Endothelial cell of umbilical vein (primary cell): ENCODE measurements around the gene LAPTM4A. TPM values are rescaled to one million over a fixed set of nuclear protein-coding genes. Genes with fewer than 3 reads are reported as not detected.

Experiments
- BruUV-seq: library from RNA; stranded (reverse); fragments of 400-500 nt; replicated peaks from 2 replicates; lab custom pipeline; 2021; lab: Mats Ljungman, UMichigan
- CTCF ChIA-PET: fragments of 300-600, 350-600 bp; sonication (Branson Sonifier 250); formaldehyde crosslinking; loops from one replicate; lab custom pipeline; 2021; ENCODE audit warnings: antibody characterized with exemption, inconsistent platforms; lab: Charles Lee
- POLR2A ChIA-PET: fragments of 300-600, 350-600 bp; sonication (Branson Sonifier 250); formaldehyde crosslinking; loops from one replicate; lab custom pipeline; 2021; ENCODE audit warnings: antibody characterized with exemption, inconsistent platforms; lab: Charles Lee
- DNase-seq: peaks from one replicate; pipeline ENCODE4 v3.0.0-alpha.2; 2011; ENCODE audit warnings: low read depth, low spot score
- FAIRE-seq: peaks from 2 replicates; lab custom pipeline; 2011; peaks lifted over from hg19 to GRCh38; lab: Jason Lieb, UNC
- H2AFZ ChIP-seq: 2 replicates; pipeline ENCODE4 v1.6.0; 2012; ENCODE audit warnings: low read depth, low read length, control low read depth, inconsistent platforms
- H3K27ac ChIP-seq: 2 replicates; pipeline ENCODE4 v1.5.1; 2011; ENCODE audit warnings: low read depth, mild to moderate bottlenecking, control low read depth, low read length, moderate library complexity; ENCODE audit not compliant: insufficient read depth
- H3K27me3 ChIP-seq, 2 experiments: 2 replicates each; pipeline versions ENCODE4 v1.6.0 to v1.6.1; 2011; ENCODE audit warnings: low read length in 2 of 2, mixed read lengths in 1 of 2; ENCODE audit not compliant: control insufficient read depth in 2 of 2, insufficient read depth in 2 of 2
- H3K36me3 ChIP-seq, 2 experiments: 2 replicates in 1 of 2; 3 replicates in 1 of 2; pipeline ENCODE4 v1.5.1; 2011; ENCODE audit warnings: low read length in 2 of 2, mild to moderate bottlenecking in 1 of 2, moderate library complexity in 1 of 2; ENCODE audit not compliant: control insufficient read depth in 2 of 2, insufficient read depth in 2 of 2; ENCODE audit errors: extremely low read depth in 1 of 2
- H3K4me1 ChIP-seq: 3 replicates; pipeline ENCODE4 v1.5.1; 2011; ENCODE audit warnings: mild to moderate bottlenecking, low read length; ENCODE audit not compliant: control insufficient read depth, insufficient read depth; ENCODE audit errors: extremely low read depth
- H3K4me2 ChIP-seq: 2 replicates; pipeline ENCODE4 v1.6.1; 2011; ENCODE audit warnings: low read length, control low read depth, mixed read lengths; ENCODE audit not compliant: insufficient read depth
- H3K4me3 ChIP-seq, 3 experiments: fragments of 200-600 bp in 1 of 3; sonication (generic), shearing (Covaris generic) in 1 of 3; replicated peaks in 1 of 3; 2 replicates each; pipeline ENCODE4 v1.5.1; 2011 to 2016; ENCODE audit warnings: control low read depth in 3 of 3, low read length in 3 of 3, mild to moderate bottlenecking in 2 of 3, inconsistent platforms in 1 of 3, low read depth in 1 of 3, moderate library complexity in 1 of 3; ENCODE audit not compliant: insufficient read depth in 1 of 3
- H3K79me2 ChIP-seq: 2 replicates; pipeline ENCODE4 v1.6.0; 2012; ENCODE audit warnings: low read length, inconsistent platforms; ENCODE audit not compliant: control insufficient read depth, insufficient read depth
- H3K9ac ChIP-seq: replicated peaks from 2 replicates; pipeline ENCODE3; 2011; ENCODE audit warnings: low read length, control low read depth; ENCODE audit not compliant: insufficient read depth; ENCODE audit errors: extremely low read depth
- H3K9me1 ChIP-seq: replicated peaks from 3 replicates; pipeline ENCODE4 v1.6.0; 2011; ENCODE audit warnings: mild to moderate bottlenecking, low read length; ENCODE audit not compliant: control insufficient read depth, insufficient read depth; ENCODE audit errors: extremely low read depth
- H3K9me3 ChIP-seq: replicated peaks from 2 replicates; pipeline ENCODE4 v1.5.1; 2012; ENCODE audit warnings: low read length, inconsistent platforms; ENCODE audit not compliant: control insufficient read depth, insufficient read depth
- H4K20me1 ChIP-seq: replicated peaks from 2 replicates; pipeline ENCODE3; 2011; ENCODE audit warnings: mild to moderate bottlenecking, low read length; ENCODE audit not compliant: control insufficient read depth, insufficient read depth; ENCODE audit errors: extremely low read depth
- EZH2 ChIP-seq: IDR thresholded peaks from 2 replicates; pipeline ENCODE4 v1.6.1; 2012; ENCODE audit warnings: borderline replicate concordance, low read depth, mild to moderate bottlenecking, moderate library complexity, low read length, inconsistent platforms; ENCODE audit not compliant: severe bottlenecking
- FOS ChIP-seq: IDR thresholded peaks from 2 replicates; pipeline ENCODE4 v1.6.1; 2011; ENCODE audit warnings: mild to moderate bottlenecking, low read length, moderate library complexity, borderline replicate concordance; ENCODE audit not compliant: insufficient read depth
- GATA2 ChIP-seq: IDR thresholded peaks from 2 replicates; pipeline ENCODE4 v1.7.0; 2011; ENCODE audit warnings: low read depth, mild to moderate bottlenecking, moderate library complexity, mixed read lengths, low read length; ENCODE audit not compliant: insufficient read length, insufficient read depth
- JUN ChIP-seq: IDR thresholded peaks from 2 replicates; pipeline ENCODE4 v1.6.1; 2011; ENCODE audit warnings: borderline replicate concordance, low read depth; ENCODE audit not compliant: insufficient read length, insufficient read depth
- MAX ChIP-seq: IDR thresholded peaks from 2 replicates; pipeline ENCODE4 v1.6.1; 2011; ENCODE audit not compliant: insufficient read depth, insufficient read length
- MYC ChIP-seq: IDR thresholded peaks from one replicate; pipeline ENCODE4 v1.6.1; 2011; ENCODE audit warnings: mild to moderate bottlenecking, low read depth, low read length
- POLR2A ChIP-seq: IDR thresholded peaks from 2 replicates; pipeline ENCODE4 v1.6.1; 2012; ENCODE audit warnings: low read depth, mild to moderate bottlenecking, control low read depth, low read length
- POLR2AphosphoS5 ChIP-seq: IDR thresholded peaks from 2 replicates; pipeline ENCODE4 v1.6.1; 2012; ENCODE audit warnings: low read depth, mild to moderate bottlenecking, control low read depth, low read length, moderate library complexity; ENCODE audit not compliant: insufficient read depth
- dilution Hi-C: fragments of 300-500 bp; cut with MboI; formaldehyde crosslinking; loops from one replicate; pipeline ENCODE4 v1.15.0; 2019; ENCODE audit warnings: low sequenced_read_pairs; ENCODE audit not compliant: extremely low pct_ligation_motif_present
- intact Hi-C: fragments of 100-400 bp; cut with micrococcal nuclease; formaldehyde crosslinking; loops from one replicate; pipeline ENCODE4 v1.10.0; 2022
- polyA plus RNA-seq, 4 experiments: library from polyadenylated mRNA; depleted of rRNA in 3 of 4; stranded (reverse) in 3 of 4; unstranded in 1 of 4; fragments of >200 nt; gene quantifications; 2 replicates each; pipeline versions ENCODE4 v1.2.1 to v1.2.3, GENCODE V29; 2011 to 2012; ENCODE audit warnings: missing spikeins in 1 of 4
- total RNA-seq: library from RNA; stranded (reverse); gene quantifications from 2 replicates; pipeline ENCODE4 v1.2.3, GENCODE V29; 2021
- TF ChIP-seq, protein P1 (sequence below), 2 donors: IDR thresholded peaks; 1 replicate in 1 of 2; 2 replicates in 1 of 2; pipeline ENCODE4 v1.5.1; 2011; ENCODE audit warnings: low read length in 2 of 2, mild to moderate bottlenecking in 2 of 2, moderate library complexity in 2 of 2, control low read depth in 1 of 2, inconsistent platforms in 1 of 2, low read depth in 1 of 2; ENCODE audit not compliant: insufficient read depth in 1 of 2; ENCODE audit errors: extremely low read depth in 1 of 2

Gene LAPTM4A
- total and polyA plus RNA-seq, 2 donors (not counting 3 experiments of a cell fraction or from before 2014, with no cell fraction given): 155 to 427 TPM

DNA sequence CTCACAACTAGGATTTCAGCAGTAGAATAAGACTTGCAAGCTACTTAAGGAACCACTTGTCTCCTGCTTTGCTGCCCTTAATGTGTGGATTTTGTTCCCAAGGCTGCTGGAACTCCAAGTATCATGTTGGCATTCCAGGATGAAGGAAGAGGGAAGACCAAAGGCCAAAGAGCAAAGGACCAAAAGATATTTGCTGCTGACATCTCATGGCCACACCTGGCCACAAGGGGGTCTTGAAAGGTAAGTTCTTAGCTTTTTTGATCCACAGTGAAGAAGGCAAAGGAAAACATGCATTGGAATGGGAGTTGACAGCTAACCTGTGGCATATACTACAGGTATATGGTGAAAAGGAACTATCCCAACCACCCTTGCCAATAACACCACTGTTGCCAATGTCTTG is 35.1 kb downstream of the LAPTM4A start:
- no peak overlapping the region for H3K27ac ChIP-seq
- H3K79me2 ChIP-seq: no peaks in the 10 kb centered on the region
- H4K20me1 ChIP-seq: no peaks in the 10 kb centered on the region
- no peaks in the 10 kb centered on the region for H3K36me3 ChIP-seq
- TF ChIP-seq, protein P1, sequence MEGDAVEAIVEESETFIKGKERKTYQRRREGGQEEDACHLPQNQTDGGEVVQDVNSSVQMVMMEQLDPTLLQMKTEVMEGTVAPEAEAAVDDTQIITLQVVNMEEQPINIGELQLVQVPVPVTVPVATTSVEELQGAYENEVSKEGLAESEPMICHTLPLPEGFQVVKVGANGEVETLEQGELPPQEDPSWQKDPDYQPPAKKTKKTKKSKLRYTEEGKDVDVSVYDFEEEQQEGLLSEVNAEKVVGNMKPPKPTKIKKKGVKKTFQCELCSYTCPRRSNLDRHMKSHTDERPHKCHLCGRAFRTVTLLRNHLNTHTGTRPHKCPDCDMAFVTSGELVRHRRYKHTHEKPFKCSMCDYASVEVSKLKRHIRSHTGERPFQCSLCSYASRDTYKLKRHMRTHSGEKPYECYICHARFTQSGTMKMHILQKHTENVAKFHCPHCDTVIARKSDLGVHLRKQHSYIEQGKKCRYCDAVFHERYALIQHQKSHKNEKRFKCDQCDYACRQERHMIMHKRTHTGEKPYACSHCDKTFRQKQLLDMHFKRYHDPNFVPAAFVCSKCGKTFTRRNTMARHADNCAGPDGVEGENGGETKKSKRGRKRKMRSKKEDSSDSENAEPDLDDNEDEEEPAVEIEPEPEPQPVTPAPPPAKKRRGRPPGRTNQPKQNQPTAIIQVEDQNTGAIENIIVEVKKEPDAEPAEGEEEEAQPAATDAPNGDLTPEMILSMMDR (IDR thresholded peaks at IDR 0.05; ENCODE audit: extremely low read depth in 1 of 2, insufficient read depth in 1 of 2, low read depth in 1 of 2, low read length in 2 of 2): no peak
- TF ChIP-seq FOS: no peak
- no peak for TF ChIP-seq MYC
- TF ChIP-seq POLR2A: no peak
- no peak for TF ChIP-seq JUN
- no peak for TF ChIP-seq GATA2
- TF ChIP-seq EZH2: no peak
- no peak for TF ChIP-seq POLR2AphosphoS5
- no peak for TF ChIP-seq MAX
- BruUV-seq: no TSS peak
- no peak overlapping the region for H2AFZ ChIP-seq
- dilution Hi-C loops: no loop called here
- H3K4me3 ChIP-seq: no peak overlapping the region
- H3K27me3 ChIP-seq: no peaks in the 10 kb centered on the region
- H3K9ac ChIP-seq: no peak overlapping the region
- peaks cover 13% of the 10 kb centered on the region for H3K4me1 ChIP-seq
- CTCF ChIA-PET: interaction anchor here (1.2 to 6.6 kb wide), 28 partner anchors 8 to 669 kb away, joined by 3 to 259 read pairs (median 11); partner anchors contain the start of genes LAPTM4A, SDC1 and WDR35
- DNase-seq (no peak), FAIRE-seq (no peak)
- intact Hi-C loops: loop anchor here (2.0 kb wide), 1 partner anchor 206 kb away; no protein-coding TSS in a partner anchor
- no peak overlapping the region for H3K4me2 ChIP-seq
- H3K9me1 ChIP-seq: no peaks in the 10 kb centered on the region
- no peaks in the 10 kb centered on the region for H3K9me3 ChIP-seq
- POLR2A ChIA-PET: interaction anchor here (1.9 kb wide), 1 partner anchor 35 kb away, joined by 14 read pairs; the partner anchor contains the start of gene LAPTM4A
